Measurements from ENCODE around the gene COL3A1. TPM values are rescaled to one million over a fixed set of nuclear protein-coding genes. Genes with fewer than 3 reads are reported as not detected.

COL3A1 gene
- polyA plus RNA-seq, 6 donors from 2014 or later: not detected

DNA sequence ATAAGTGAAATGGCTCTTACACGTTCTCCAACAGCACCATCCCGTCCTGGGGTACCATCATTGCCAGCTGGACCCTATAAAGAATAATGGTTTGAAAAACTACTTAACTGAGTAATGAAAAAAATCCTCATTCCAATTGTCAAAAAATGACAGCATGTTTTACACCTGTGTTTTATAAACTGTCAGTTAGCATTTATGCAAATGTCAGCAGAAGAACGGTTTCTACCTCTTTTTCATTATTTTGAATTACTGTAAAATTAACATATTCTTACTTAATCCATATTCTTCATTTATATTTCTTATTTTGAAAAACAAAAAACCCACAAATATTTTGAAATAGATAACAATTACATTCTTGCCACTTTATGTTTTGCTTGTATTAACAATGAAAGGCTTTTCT is 74.0 kb downstream of the COL3A1 start:
- ATAC-seq (ENCODE audit: low read depth in 2 of 2): no peak
- H3K36me3 Mint-ChIP-seq: no peaks in the 10 kb centered on the region

GRCh38 chr2:189049709-189050164 is 75.6 kb downstream of the COL3A1 start:
- no peak for DNase-seq
- ATAC-seq (ENCODE audit: low read depth in 2 of 2): no peak
- no peaks in the 10 kb centered on the region for H3K27me3 Mint-ChIP-seq
- no peak overlapping the region for H3K27ac Mint-ChIP-seq
- no peaks in the 10 kb centered on the region for H3K9me3 Mint-ChIP-seq
- H3K4me1 Mint-ChIP-seq: no peaks in the 10 kb centered on the region
- H3K36me3 Mint-ChIP-seq: no peaks in the 10 kb centered on the region
- no peak overlapping the region for H3K4me3 Mint-ChIP-seq

More for the DNA sequence above, 74.0 kb downstream of the COL3A1 start:
- DNase-seq: no peak
- H3K4me1 Mint-ChIP-seq: no peaks in the 10 kb centered on the region
- H3K4me3 Mint-ChIP-seq: no peak overlapping the region
- H3K9me3 Mint-ChIP-seq: no peaks in the 10 kb centered on the region
- H3K27ac Mint-ChIP-seq: no peak overlapping the region
- H3K27me3 Mint-ChIP-seq: no peaks in the 10 kb centered on the region

DNA sequence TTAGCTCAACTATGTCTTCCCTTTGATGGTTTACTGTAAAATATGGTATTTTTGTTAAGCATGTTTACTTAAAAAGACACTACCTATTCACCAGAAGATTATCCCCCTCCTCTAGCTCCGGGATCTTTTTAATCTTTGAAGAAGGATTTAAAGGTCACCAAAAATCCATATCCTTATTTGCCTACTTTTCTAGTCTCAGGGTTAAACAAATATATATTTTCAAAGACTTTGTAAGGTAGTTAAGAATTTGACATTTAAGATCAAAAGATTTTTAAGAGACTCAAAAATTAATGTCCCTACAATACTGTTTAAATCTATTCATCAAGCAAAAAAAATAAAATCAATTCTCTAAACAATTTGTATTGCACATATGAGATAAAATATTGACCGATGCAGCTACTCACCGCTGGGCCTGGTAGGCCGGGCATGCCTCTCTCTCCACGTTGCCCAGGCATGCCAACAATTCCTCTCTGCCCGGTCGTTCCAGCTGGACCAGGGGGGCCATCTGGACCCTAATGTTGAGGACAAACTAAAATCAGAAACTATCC is 76.1 kb downstream of the COL3A1 start:
- no peaks in the 10 kb centered on the region for H3K9me3 Mint-ChIP-seq
- ATAC-seq (ENCODE audit: low read depth in 2 of 2): no peak
- H3K27ac Mint-ChIP-seq: no peak overlapping the region
- no peaks in the 10 kb centered on the region for H3K36me3 Mint-ChIP-seq
- H3K27me3 Mint-ChIP-seq: no peaks in the 10 kb centered on the region
- no peak for DNase-seq
- H3K4me3 Mint-ChIP-seq: peak overlapping the region in 1 of 8 donors; percentile 22
- no peaks in the 10 kb centered on the region for H3K4me1 Mint-ChIP-seq

GRCh38 chr2:189056200-189057106 is 82.3 kb downstream of the COL3A1 start:
- H3K27me3 Mint-ChIP-seq: no peaks in the 10 kb centered on the region
- DNase-seq (no peak), ATAC-seq (ENCODE audit: low read depth in 2 of 2) (no peak)
- no peaks in the 10 kb centered on the region for H3K36me3 Mint-ChIP-seq
- H3K4me3 Mint-ChIP-seq: no peak overlapping the region
- H3K9me3 Mint-ChIP-seq: no peaks in the 10 kb centered on the region
- H3K27ac Mint-ChIP-seq: no peak overlapping the region
- H3K4me1 Mint-ChIP-seq: no peaks in the 10 kb centered on the region

DNA sequence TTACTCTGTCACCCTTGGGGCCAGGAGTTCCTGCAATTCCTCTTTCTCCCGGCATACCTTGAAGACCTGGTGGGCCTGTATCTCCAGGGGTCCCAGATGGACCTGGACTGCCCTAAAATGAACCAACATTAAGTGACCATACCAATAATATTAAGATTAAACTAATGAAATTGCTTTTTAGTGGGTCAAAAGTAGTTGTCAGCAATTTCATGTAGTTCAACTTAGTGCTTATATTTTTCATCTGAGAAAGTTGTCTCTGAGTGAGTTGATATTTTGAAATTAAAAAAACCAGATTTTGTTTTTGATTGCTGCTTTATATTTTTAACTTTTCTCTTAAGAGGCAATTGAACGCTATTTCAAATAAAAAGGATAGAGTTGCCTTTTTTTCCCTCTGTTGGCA is 83.1 kb downstream of the COL3A1 start:
- H3K4me3 Mint-ChIP-seq: no peak overlapping the region
- H3K36me3 Mint-ChIP-seq: no peaks in the 10 kb centered on the region
- H3K27ac Mint-ChIP-seq: no peak overlapping the region
- ATAC-seq (ENCODE audit: low read depth in 2 of 2) (no peak), DNase-seq (no peak)
- H3K4me1 Mint-ChIP-seq: no peaks in the 10 kb centered on the region
- no peaks in the 10 kb centered on the region for H3K27me3 Mint-ChIP-seq
- no peaks in the 10 kb centered on the region for H3K9me3 Mint-ChIP-seq

GRCh38 chr2:189060096-189060642 is 86.0 kb downstream of the COL3A1 start:
- no peaks in the 10 kb centered on the region for H3K4me1 Mint-ChIP-seq
- no peaks in the 10 kb centered on the region for H3K9me3 Mint-ChIP-seq
- DNase-seq: no peak
- H3K36me3 Mint-ChIP-seq: no peaks in the 10 kb centered on the region
- no peaks in the 10 kb centered on the region for H3K27me3 Mint-ChIP-seq
- no peak overlapping the region for H3K4me3 Mint-ChIP-seq
- no peak overlapping the region for H3K27ac Mint-ChIP-seq
- ATAC-seq (ENCODE audit: low read depth in 2 of 2): no peak

Other genes starting within 250 kb of the COL3A1 start
- under 1 TPM in 2 of 6 donors, not detected in 4; 0.13 to 0.31 TPM for gene COL5A2, start 205.4 kb downstream of the COL3A1 start, polyA plus RNA-seq (ENCODE audit: low read depth in 6 of 6)